ENCODE measurements around the gene SOCS3.

- TF ChIP-seq, protein P1, sequence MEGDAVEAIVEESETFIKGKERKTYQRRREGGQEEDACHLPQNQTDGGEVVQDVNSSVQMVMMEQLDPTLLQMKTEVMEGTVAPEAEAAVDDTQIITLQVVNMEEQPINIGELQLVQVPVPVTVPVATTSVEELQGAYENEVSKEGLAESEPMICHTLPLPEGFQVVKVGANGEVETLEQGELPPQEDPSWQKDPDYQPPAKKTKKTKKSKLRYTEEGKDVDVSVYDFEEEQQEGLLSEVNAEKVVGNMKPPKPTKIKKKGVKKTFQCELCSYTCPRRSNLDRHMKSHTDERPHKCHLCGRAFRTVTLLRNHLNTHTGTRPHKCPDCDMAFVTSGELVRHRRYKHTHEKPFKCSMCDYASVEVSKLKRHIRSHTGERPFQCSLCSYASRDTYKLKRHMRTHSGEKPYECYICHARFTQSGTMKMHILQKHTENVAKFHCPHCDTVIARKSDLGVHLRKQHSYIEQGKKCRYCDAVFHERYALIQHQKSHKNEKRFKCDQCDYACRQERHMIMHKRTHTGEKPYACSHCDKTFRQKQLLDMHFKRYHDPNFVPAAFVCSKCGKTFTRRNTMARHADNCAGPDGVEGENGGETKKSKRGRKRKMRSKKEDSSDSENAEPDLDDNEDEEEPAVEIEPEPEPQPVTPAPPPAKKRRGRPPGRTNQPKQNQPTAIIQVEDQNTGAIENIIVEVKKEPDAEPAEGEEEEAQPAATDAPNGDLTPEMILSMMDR (conservative IDR thresholded peaks at IDR 0.05; ENCODE audit: low read length) = no peak
- no peak for TF ChIP-seq EZH2phosphoT487 (IDR thresholded peaks at IDR 0.05; ENCODE audit: borderline replicate concordance, low read depth, low read length)
These were observed 36.8 kb upstream of the SOCS3 start for GRCh38 chr17:78396441-78397337.

Data from OCI-LY7 (cell line).